SKM-1 (cell line): Measurements from ENCODE around the gene ZNF384.

ENCODE experiments used
- DNase-seq: peaks from one replicate; lab custom pipeline; 2025; ENCODE audit not compliant: unreplicated experiment; lab: John Stamatoyannopoulos, UW

Gene ZNF384

GRCh38 chr12:6626654-6627283, 62.4 kb downstream of the ZNF384 start:
- no peak for DNase-seq

GRCh38 chr12:6620885-6621274, 68.3 kb downstream of the ZNF384 start:
- no peak for DNase-seq

GRCh38 chr12:6620137-6620884, 68.9 kb downstream of the ZNF384 start:
- DNase-seq, result no peak

GRCh38 chr12:6618483-6619225, 70.5 kb downstream of the ZNF384 start:
- DNase-seq, result no peak
